Measurements from ENCODE around the gene AQP5. TPM values are rescaled to one million over a fixed set of nuclear protein-coding genes. Genes with fewer than 3 reads are reported as not detected.

The AQP5 gene
- total and polyA plus RNA-seq, 2 donors (not counting 3 experiments of a cell fraction or from before 2014, with no cell fraction given) = 0.95 to 2.3 TPM

- no peak for TF ChIP-seq POLR2AphosphoS5 (IDR thresholded peaks at IDR 0.05; ENCODE audit: insufficient read depth, low read depth, low read length)
- TF ChIP-seq MYC (IDR thresholded peaks at IDR 0.05; ENCODE audit: low read depth, low read length) = no peak
- TF ChIP-seq GATA2 (IDR thresholded peaks at IDR 0.05; ENCODE audit: insufficient read depth, insufficient read length, low read depth, low read length) = no peak
- TF ChIP-seq POLR2A (IDR thresholded peaks at IDR 0.05; ENCODE audit: low read depth, low read length) = no peak
- no peak for TF ChIP-seq FOS (IDR thresholded peaks at IDR 0.05; ENCODE audit: borderline replicate concordance, insufficient read depth, low read length)
- no peak for TF ChIP-seq CTCF (IDR thresholded peaks at IDR 0.05; ENCODE audit: extremely low read depth in 1 of 2, insufficient read depth in 1 of 2, low read depth in 1 of 2, low read length in 2 of 2)
- TF ChIP-seq, protein P1, sequence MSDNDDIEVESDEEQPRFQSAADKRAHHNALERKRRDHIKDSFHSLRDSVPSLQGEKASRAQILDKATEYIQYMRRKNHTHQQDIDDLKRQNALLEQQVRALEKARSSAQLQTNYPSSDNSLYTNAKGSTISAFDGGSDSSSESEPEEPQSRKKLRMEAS (IDR thresholded peaks at IDR 0.05; ENCODE audit: insufficient read depth, insufficient read length) = no peak
- no peaks in the 10 kb centered on the region for H3K9me3 ChIP-seq (replicated peaks; ENCODE audit: control insufficient read depth, insufficient read depth, low read length)
- no peak overlapping the region for H3K27ac ChIP-seq (ENCODE audit: insufficient read depth, low read depth, low read length)
- H4K20me1 ChIP-seq (replicated peaks; ENCODE audit: control insufficient read depth, extremely low read depth, insufficient read depth, low read length) = no peaks in the 10 kb centered on the region
- H3K9me1 ChIP-seq (replicated peaks; ENCODE audit: control insufficient read depth, extremely low read depth, insufficient read depth, low read length) = no peaks in the 10 kb centered on the region
- H3K9ac ChIP-seq (replicated peaks; ENCODE audit: extremely low read depth, insufficient read depth, low read length) = no peak overlapping the region
- H3K4me3 ChIP-seq (replicated peaks in 1 of 3; ENCODE audit: insufficient read depth in 1 of 3, low read depth in 1 of 3, low read length in 3 of 3) = no peak overlapping the region
- no peak overlapping the region for H3K4me2 ChIP-seq (ENCODE audit: insufficient read depth, low read length)
- DNase-seq (ENCODE audit: low read depth, low spot score) (no peak), FAIRE-seq (no peak)
- ChIA-PET CTCF (interaction anchor here (0.6 to 11.4 kb wide), 51 partner anchors 7 to 399 kb away, joined by 3 to 317 read pairs (median 6); partner anchors contain the start of genes AQP2, ASIC1, COX14 and RACGAP1), POLR2A (no interaction called here)
- no peaks in the 10 kb centered on the region for H3K36me3 ChIP-seq (ENCODE audit: control insufficient read depth in 2 of 2, extremely low read depth in 1 of 2, insufficient read depth in 2 of 2, low read length in 2 of 2)
- intact Hi-C loops (cut with micrococcal nuclease) = loop anchor here (1.0 to 5.0 kb wide), 7 partner anchors 18 to 211 kb away; no protein-coding TSS in a partner anchor
- H3K27me3 ChIP-seq (ENCODE audit: control insufficient read depth in 2 of 2, insufficient read depth in 2 of 2, low read length in 2 of 2) = peaks cover 16 to 18% of the 10 kb centered on the region in 2 experiments
- no TSS peak for BruUV-seq (replicated peaks)
- no peak overlapping the region for H2AFZ ChIP-seq (ENCODE audit: low read depth, low read length)
- dilution Hi-C loops (cut with MboI; ENCODE audit: extremely low pct_ligation_motif_present, low sequenced_read_pairs) = loop anchor here (25.0 kb wide), 1 partner anchor 96 kb away; the partner anchor contains the start of gene ASIC1
- H3K4me1 ChIP-seq (ENCODE audit: control insufficient read depth, extremely low read depth, insufficient read depth, low read length) = peaks cover 11% of the 10 kb centered on the region
- H3K79me2 ChIP-seq (ENCODE audit: control insufficient read depth, insufficient read depth, low read length) = no peaks in the 10 kb centered on the region
These were observed 4.9 kb downstream of the AQP5 start for GRCh38 chr12:49966511-49967041.

Measured in endothelial cell of umbilical vein (primary cell).